Mammary epithelial cell (primary cell): ENCODE results near the gene CTAGE15.
"Not testable (repeated sequence)": the region's sequence is repeated elsewhere in the genome, so short reads cannot be mapped to it uniquely, and the experiment has no call there.

ENCODE experiments used
- EZH2 ChIP-seq: IDR thresholded peaks from 2 replicates; pipeline ENCODE4 v1.6.1; 2012; ENCODE audit warnings: low read length, inconsistent platforms, borderline replicate concordance
- TF ChIP-seq, protein P1 (sequence below), 2 donors: IDR thresholded peaks in 1 of 2; conservative IDR thresholded peaks in 1 of 2; 2 replicates each; pipeline ENCODE4 v1.5.1; 2011 to 2012; ENCODE audit warnings: inconsistent platforms in 2 of 2, low read length in 2 of 2, mild to moderate bottlenecking in 2 of 2, control low read depth in 1 of 2, low read depth in 1 of 2; ENCODE audit not compliant: insufficient read depth in 1 of 2; ENCODE audit errors: extremely low read depth in 1 of 2

DNA sequence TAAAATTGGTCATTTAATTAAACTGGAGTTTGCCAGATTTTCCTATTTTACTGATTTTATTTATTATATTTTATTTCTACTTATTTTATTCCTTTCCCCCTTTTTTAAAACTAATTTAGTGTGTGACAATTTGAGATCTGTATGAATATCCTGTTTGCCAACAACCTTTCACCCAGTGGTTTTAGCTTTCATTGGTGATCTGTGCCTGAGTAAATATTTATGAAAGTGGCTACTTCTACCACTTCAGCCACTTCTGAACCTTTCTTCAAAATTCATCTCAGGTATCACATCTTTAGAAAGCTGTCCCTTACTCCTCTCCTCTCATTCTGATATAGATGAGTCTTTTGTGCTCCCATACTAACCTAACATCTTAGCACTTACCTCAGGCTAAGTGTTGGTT, 18.3 kb downstream of the CTAGE15 start:
- TF ChIP-seq, protein P1, sequence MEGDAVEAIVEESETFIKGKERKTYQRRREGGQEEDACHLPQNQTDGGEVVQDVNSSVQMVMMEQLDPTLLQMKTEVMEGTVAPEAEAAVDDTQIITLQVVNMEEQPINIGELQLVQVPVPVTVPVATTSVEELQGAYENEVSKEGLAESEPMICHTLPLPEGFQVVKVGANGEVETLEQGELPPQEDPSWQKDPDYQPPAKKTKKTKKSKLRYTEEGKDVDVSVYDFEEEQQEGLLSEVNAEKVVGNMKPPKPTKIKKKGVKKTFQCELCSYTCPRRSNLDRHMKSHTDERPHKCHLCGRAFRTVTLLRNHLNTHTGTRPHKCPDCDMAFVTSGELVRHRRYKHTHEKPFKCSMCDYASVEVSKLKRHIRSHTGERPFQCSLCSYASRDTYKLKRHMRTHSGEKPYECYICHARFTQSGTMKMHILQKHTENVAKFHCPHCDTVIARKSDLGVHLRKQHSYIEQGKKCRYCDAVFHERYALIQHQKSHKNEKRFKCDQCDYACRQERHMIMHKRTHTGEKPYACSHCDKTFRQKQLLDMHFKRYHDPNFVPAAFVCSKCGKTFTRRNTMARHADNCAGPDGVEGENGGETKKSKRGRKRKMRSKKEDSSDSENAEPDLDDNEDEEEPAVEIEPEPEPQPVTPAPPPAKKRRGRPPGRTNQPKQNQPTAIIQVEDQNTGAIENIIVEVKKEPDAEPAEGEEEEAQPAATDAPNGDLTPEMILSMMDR (conservative IDR thresholded peaks at IDR 0.05 in 1 of 2, IDR thresholded peaks at IDR 0.05 in 1 of 2; ENCODE audit: extremely low read depth in 1 of 2, insufficient read depth in 1 of 2, low read depth in 1 of 2, low read length in 2 of 2) = not testable (repeated sequence)
- not testable (repeated sequence) for TF ChIP-seq EZH2
